Activated CD4-positive, alpha-beta T cell treated with anti-CD3 and anti-CD28 coated beads, Interleukin-2, amount 50 U/mL, for 1 hour (primary cell): Measurements from ENCODE around the gene TLDC2.
A peak's percentile ranks its signal among the peaks of the same experiment; 100 is the strongest.
"Not testable (repeated sequence)": the region's sequence is repeated elsewhere in the genome, so short reads cannot be mapped to it uniquely, and the experiment has no call there.

Source experiments
- DNase-seq: peaks from one replicate; pipeline ENCODE4 v3.0.0-alpha.2; 2020

The TLDC2 gene

GRCh38 chr20:36875702-36876472, at the start of gene TLDC2:
Gene TLDC2, plus strand, starts transcription at chr20:36876138. Its CDS starts 37 bp downstream, at chr20:36876175.
- DNase-seq, result no peak

- DNase-seq, result no peak
Observed at GRCh38 chr20:36826554-36827244, 49.2 kb upstream of the TLDC2 start.

- no peak for DNase-seq
Observed at GRCh38 chr20:36827541-36828279, 48.2 kb upstream of the TLDC2 start.

- no peak for DNase-seq
Observed at GRCh38 chr20:36830791-36831691, 44.9 kb upstream of the TLDC2 start.

- no peak for DNase-seq
Observed at GRCh38 chr20:36832791-36833190, 43.1 kb upstream of the TLDC2 start.

- no peak for DNase-seq
Observed at GRCh38 chr20:36833275-36834020, 42.5 kb upstream of the TLDC2 start.

- no peak for DNase-seq
Observed at GRCh38 chr20:36835025-36835424, 40.9 kb upstream of the TLDC2 start.

- DNase-seq, result peak; percentile 81
Observed at GRCh38 chr20:36835453-36836198, 40.3 kb upstream of the TLDC2 start.

GRCh38 chr20:36836591-36837269, 39.2 kb upstream of the TLDC2 start:
- peak; percentile 34 for DNase-seq

- not testable (repeated sequence) for DNase-seq
Observed at GRCh38 chr20:36838376-36838775, 37.6 kb upstream of the TLDC2 start.

- DNase-seq, result no peak
Observed at GRCh38 chr20:36839150-36839549, 36.8 kb upstream of the TLDC2 start.

GRCh38 chr20:36841030-36841429, 34.9 kb upstream of the TLDC2 start:
- not testable (repeated sequence) for DNase-seq

GRCh38 chr20:36845288-36845971, 30.5 kb upstream of the TLDC2 start:
- no peak for DNase-seq

- DNase-seq, result no peak
Observed at GRCh38 chr20:36847009-36847709, 28.8 kb upstream of the TLDC2 start.

- no peak for DNase-seq
Observed at GRCh38 chr20:36847710-36848040, 28.3 kb upstream of the TLDC2 start.

- no peak for DNase-seq
Observed at GRCh38 chr20:36848078-36848660, 27.8 kb upstream of the TLDC2 start.

GRCh38 chr20:36848677-36849076, 27.3 kb upstream of the TLDC2 start:
- no peak for DNase-seq

GRCh38 chr20:36849333-36850065, 26.4 kb upstream of the TLDC2 start:
- no peak for DNase-seq
